DND-41 (cell line): Measurements from ENCODE around the gene CPNE5.

Source experiments
- ATAC-seq: fragments of 200-7000 bp; cut with Tn5 transposase; 3 replicates; pipeline ENCODE4 v1.9.1; 2021; ENCODE audit warnings: low read depth; ENCODE audit not compliant: insufficient read depth
- DNase-seq: peaks from one replicate; pipeline ENCODE4 v3.0.0-alpha.2; 2020
- H2AFZ ChIP-seq: 2 replicates; pipeline ENCODE4 v1.6.0; 2012; ENCODE audit warnings: low read depth, low read length
- H3K27ac ChIP-seq: 2 replicates; pipeline ENCODE4 v1.5.1; 2012; ENCODE audit warnings: low read length, inconsistent platforms
- H3K27me3 ChIP-seq: fragments of 200-600 bp; sonication (generic); 2 replicates; pipeline ENCODE4 v1.6.0; 2012; ENCODE audit warnings: low read length, mild to moderate bottlenecking, inconsistent platforms; ENCODE audit not compliant: insufficient read depth, poor library complexity
- H3K36me3 ChIP-seq: 2 replicates; pipeline ENCODE4 v1.5.1; 2012; ENCODE audit warnings: low read length, inconsistent platforms; ENCODE audit not compliant: insufficient read depth
- H3K4me1 ChIP-seq: 2 replicates; pipeline ENCODE4 v1.5.1; 2012; ENCODE audit warnings: mild to moderate bottlenecking, low read length; ENCODE audit not compliant: insufficient read depth
- H3K4me2 ChIP-seq: 2 replicates; pipeline ENCODE4 v1.6.0; 2012; ENCODE audit warnings: mild to moderate bottlenecking, moderate library complexity, low read length, inconsistent platforms; ENCODE audit not compliant: insufficient read depth
- H3K4me3 ChIP-seq, 2 experiments: fragments of 200-600 bp in 1 of 2; shearing (Covaris generic) in 1 of 2; 2 replicates each; pipeline ENCODE4 v1.5.1; 2012 to 2016; ENCODE audit warnings: inconsistent platforms in 2 of 2, low read length in 2 of 2, mild to moderate bottlenecking in 2 of 2, low read depth in 1 of 2, moderate library complexity in 1 of 2
- H3K79me2 ChIP-seq: 2 replicates; pipeline ENCODE4 v1.6.0; 2012; ENCODE audit warnings: low read length, inconsistent platforms; ENCODE audit not compliant: insufficient read depth
- H3K9ac ChIP-seq: 2 replicates; pipeline ENCODE4 v1.6.0; 2012; ENCODE audit warnings: low read depth, mild to moderate bottlenecking, inconsistent platforms, low read length, moderate library complexity
- H3K9me3 ChIP-seq: 2 replicates; pipeline ENCODE4 v1.5.1; 2012; ENCODE audit warnings: low read length, moderate library complexity, mild to moderate bottlenecking, inconsistent platforms; ENCODE audit not compliant: insufficient read depth, severe bottlenecking
- H4K20me1 ChIP-seq: 2 replicates; pipeline ENCODE4 v1.6.0; 2012; ENCODE audit warnings: low read length; ENCODE audit not compliant: insufficient read depth
- CTCF ChIP-seq: IDR thresholded peaks from 2 replicates; pipeline ENCODE4 v1.5.1; 2012; ENCODE audit warnings: borderline replicate concordance, low read length, moderate library complexity, mild to moderate bottlenecking; ENCODE audit not compliant: poor library complexity, severe bottlenecking; ENCODE audit errors: extremely low read depth
- EZH2 ChIP-seq: IDR thresholded peaks from 3 replicates; pipeline ENCODE4 v1.6.1; 2012; ENCODE audit warnings: borderline replicate concordance, low read depth, mild to moderate bottlenecking, moderate library complexity, low read length, inconsistent platforms; ENCODE audit not compliant: severe bottlenecking

The CPNE5 gene

DNA sequence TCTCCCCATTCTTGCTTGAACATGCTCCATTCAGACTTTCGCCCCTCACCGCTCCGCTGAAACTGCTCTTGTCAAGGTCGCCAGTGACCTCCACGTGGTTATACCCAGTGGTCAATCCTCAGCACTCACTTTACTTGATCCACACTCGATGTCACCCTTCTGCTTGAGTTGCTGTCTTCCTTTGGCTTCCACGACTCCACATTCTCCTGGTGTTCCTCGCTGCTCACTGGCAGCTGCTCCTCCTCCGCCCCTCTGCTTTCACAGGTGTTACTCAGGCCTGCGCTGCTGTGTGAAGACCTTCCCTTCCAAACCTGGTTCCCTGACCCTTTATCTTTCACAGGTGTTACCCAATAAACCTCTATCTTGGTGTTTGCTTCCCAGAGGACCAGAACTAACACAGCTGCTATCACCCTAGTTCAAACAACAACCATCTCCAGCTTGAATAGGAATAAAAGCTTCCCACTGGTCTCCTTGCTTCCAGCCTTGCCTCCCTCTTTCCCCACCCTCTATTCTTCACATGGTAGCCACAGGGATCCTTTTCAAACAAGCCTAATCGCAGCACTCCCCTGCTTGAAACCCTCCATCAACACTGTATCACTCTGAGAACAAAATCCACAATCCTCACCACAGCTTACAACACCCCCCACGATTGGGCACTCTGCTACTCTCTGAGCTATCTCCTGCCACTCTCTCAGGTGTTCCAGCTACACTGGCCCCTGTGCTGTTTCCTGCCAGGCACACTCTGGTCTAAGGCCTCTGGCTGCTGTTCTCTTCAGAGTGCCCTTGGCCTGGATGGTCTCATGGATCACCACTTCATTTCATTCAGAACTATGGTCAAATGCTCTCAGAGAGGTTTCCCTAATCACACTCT lies 24.7 kb upstream of the CPNE5 start:
- H3K4me2 ChIP-seq = no peak overlapping the region
- DNase-seq (no peak), ATAC-seq (no peak)
- H2AFZ ChIP-seq = no peak overlapping the region
- H3K4me1 ChIP-seq = peaks cover 26% of the 10 kb centered on the region
- no peaks in the 10 kb centered on the region for H3K27me3 ChIP-seq
- TF ChIP-seq CTCF = no peak
- TF ChIP-seq EZH2 = no peak
- no peak overlapping the region for H3K4me3 ChIP-seq
- H3K36me3 ChIP-seq = peaks cover 91% of the 10 kb centered on the region
- H3K9me3 ChIP-seq = no peaks in the 10 kb centered on the region
- H3K79me2 ChIP-seq = peaks cover 95% of the 10 kb centered on the region
- peaks cover 55% of the 10 kb centered on the region for H4K20me1 ChIP-seq
- H3K27ac ChIP-seq = no peak overlapping the region; the same call in 1 of the 2 replicates
- H3K9ac ChIP-seq = no peak overlapping the region

DNA sequence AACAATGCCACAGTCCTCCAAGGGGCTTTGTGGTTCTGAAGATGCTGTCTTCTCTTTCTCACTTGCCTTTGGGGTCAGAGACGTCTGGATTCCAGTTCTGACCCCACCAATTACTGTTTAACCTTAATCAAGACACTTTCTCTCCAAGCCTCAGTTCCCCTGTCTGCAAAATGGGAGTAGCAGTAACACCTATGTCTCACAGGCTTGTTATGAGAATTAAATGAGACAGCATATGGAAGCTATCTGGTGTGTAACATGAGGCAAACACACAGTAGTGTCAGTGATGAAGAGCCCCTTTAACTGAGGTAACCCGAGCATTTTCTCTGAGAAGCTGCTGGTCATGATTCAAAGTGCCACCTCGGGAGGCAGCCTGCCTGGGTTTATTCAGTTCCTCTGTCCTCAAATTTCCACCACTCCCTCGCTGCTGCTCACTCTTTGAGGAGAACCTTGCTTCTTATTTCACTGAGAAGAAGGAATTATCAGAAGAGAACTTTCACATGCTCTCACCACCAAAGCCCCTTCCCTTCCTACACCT lies 23.7 kb upstream of the CPNE5 start:
- Histone ChIP-seq H3K36me3 (peaks cover 91% of the 10 kb centered on the region), H2AFZ (no peak overlapping the region), H3K9me3 (no peaks in the 10 kb centered on the region), H3K27me3 (no peaks in the 10 kb centered on the region), H3K9ac (no peak overlapping the region), H4K20me1 (peaks cover 55% of the 10 kb centered on the region), H3K4me2 (no peak overlapping the region), H3K27ac (no peak overlapping the region), H3K4me1 (peaks cover 18% of the 10 kb centered on the region), H3K4me3 (no peak overlapping the region), H3K79me2 (peaks cover 95% of the 10 kb centered on the region)
- TF ChIP-seq EZH2 (no peak), CTCF (no peak)
- ATAC-seq (no peak), DNase-seq (no peak)

GRCh38 chr6:36862164-36862847 lies 23.1 kb upstream of the CPNE5 start:
- ATAC-seq = no peak
- H3K79me2 ChIP-seq = peaks cover 94% of the 10 kb centered on the region
- no peak overlapping the region for H3K9ac ChIP-seq
- no peak overlapping the region for H2AFZ ChIP-seq
- no peak for DNase-seq
- H3K9me3 ChIP-seq = no peaks in the 10 kb centered on the region
- H3K4me2 ChIP-seq = no peak overlapping the region
- no peak overlapping the region for H3K4me3 ChIP-seq
- H3K27ac ChIP-seq = no peak overlapping the region
- no peaks in the 10 kb centered on the region for H3K27me3 ChIP-seq
- peaks cover 51% of the 10 kb centered on the region for H4K20me1 ChIP-seq
- H3K36me3 ChIP-seq = peaks cover 90% of the 10 kb centered on the region
- H3K4me1 ChIP-seq = peaks cover 12% of the 10 kb centered on the region; the same call in 1 of the 2 replicates
- TF ChIP-seq CTCF = no peak
- no peak for TF ChIP-seq EZH2
